Limb (tissue), 2 donors: ENCODE results near the gene GMDS.

ENCODE experiments used
- DNase-seq, 2 donors: peaks; one replicate each; pipeline ENCODE4 v3.0.0-alpha.2; 2016; ENCODE audit errors: extremely low spot score in 2 of 2

The GMDS gene

DNA sequence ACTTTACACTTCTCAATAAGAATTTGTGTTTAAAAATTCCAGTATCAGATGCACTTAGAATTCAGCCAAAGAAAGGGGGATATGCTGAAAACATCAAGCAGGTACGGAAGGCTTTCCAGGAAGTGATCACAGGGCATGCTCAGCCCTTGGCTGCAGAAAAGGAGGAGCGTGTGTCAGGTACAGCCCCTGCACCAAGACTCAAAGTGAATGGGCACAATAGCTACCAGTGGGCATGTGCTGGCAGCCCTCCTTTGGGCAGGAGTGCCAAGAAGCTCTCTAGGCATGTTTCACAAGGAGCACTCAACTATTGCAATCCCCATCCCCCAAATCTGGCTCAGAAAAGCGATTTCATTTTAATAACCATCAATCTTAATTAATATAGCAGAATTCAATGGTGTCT lies 298.8 kb downstream of the GMDS start:
- no peak for DNase-seq

DNA sequence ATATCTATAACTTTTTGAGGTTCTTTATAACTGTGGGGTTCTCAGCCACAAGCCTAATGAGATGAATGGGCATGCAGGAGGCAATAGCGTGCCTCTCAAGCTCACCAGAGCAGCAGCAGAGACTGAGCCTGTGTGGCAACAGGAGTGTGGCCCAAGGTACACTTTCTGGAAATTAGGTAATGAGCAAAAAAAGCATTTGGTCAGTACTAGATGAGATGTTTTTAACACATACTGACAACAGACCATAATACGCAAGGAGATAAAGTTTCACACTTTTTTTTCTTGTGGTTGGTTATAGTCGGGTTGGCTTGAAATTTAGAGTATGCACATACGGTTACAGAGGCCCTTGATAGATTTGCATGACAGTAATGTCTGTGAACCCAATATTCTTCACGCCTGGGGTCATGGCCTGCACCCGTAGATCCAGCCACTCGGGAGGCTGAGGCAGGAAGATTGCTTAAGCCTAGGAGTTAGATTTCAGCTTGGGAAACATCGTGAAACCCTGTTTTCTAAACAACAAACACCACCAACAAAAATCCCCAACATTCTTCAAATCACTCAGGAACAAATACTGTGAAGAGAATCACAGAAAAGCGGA lies 300.1 kb downstream of the GMDS start:
- DNase-seq, result no peak

DNA sequence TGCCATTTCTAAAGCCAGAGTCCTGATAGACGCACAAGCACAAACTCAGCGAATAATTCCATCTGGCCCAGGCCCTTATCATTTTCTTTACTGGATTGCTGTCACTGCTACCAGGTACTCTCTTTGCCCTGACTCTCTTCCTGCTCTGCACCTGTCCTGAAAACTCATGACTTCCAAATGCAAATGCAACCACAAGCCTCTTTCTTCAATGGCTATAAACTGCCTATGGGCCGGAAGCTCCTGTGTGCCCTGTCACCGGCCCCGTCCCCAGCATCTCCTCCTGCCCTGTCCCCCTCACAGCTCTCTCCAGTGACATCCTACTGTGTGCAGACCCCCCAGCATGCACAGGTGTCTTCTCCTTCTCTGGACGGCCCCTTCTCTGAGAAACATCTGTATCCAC lies 302.6 kb downstream of the GMDS start:
- no peak for DNase-seq

DNA sequence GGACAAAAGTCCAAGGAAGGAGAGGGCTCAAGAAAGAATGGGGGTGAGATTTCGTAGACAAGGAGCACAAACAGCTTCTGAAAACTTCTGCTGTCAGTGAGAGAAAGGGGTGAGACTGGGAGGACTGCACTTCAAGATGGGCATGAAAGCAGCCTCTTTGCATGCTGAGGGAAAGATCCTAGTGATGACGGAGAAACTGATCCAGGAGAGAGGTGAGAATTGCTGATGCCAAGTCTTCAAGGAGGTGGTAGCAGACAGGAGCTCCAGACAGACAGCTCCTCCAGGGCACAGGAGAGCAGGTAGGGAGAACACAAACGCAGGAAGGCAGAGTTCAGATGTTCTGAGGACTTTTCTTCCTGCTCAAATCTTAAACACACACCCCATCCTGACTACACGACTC lies 303.9 kb downstream of the GMDS start:
- no peak for DNase-seq

DNA sequence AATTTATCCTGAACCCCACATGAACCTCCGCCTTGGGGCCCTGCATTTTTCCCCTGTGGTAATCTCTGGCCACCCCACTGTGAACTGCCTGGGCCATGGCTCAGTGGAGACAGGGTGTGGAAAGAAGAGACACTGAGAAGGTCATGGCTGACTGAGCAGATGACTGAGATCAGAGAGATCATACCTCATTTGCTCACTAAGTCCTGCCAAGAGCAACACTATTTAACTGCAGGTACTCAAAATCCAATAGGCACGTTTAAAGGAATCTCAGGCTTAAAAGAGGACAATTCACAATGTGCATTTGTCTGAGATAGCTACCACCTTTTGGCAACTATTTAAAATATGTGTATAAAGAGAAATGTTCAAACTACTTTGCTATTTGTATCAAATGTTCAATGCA lies 305.0 kb downstream of the GMDS start:
- no peak for DNase-seq

DNA sequence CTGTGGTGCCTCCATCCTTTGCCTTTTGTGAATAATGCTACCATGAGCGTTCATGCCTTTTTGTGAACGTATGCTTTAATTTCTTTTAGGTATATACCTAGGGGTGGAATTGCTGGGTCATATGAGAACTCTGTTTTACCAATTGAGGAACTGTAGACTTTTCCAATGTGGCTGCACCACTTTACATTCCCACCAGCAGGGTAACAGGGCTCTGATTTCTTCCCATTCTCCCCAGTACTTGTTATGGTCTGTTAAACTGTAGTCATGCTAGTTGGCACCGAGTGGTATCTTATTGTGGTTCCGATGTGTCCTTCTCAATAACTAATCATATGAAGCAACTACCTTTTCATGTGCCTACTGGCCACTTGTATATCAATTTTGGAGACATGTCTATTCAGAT lies 312.1 kb downstream of the GMDS start:
- DNase-seq, result no peak

DNA sequence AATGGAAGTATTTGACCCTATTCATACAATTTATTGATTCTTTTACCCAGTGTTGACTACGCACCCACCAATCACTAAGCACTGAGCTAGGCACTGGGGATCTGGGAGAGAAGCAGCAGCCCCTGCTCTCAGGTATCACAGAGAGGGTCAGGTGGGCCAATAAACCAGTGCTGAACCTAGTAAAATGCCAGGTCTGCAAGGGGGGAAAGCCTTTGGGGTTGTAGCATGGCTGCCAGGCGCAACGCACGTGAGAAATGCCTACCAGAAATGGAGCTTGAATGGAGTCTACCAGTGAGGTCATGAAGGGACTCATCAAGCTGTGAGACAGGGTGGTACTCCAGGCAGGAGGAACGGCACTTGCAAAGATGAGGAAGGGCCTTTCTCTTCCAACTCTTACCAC lies 313.6 kb downstream of the GMDS start:
- no peak for DNase-seq

DNA sequence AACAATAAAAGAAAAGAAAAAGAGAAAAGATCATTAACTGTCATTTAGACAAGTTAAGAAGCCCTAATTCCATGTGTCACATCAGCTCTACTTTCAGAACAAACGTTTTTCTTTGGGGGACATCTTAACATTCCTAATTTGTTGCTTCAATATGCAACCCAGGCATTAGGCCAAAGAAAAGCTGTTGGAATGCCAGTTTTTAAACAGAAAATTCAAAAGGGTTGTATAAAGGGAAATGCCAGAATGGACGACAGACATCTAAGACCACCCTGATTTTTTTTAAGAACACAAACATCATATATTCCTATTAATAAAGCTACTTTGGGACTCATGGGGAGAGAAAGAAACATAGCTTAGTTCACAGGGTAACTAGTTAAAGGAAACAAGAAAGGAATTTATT lies 315.0 kb downstream of the GMDS start:
- peak in 1 of 2 donors; percentile 27 for DNase-seq

DNA sequence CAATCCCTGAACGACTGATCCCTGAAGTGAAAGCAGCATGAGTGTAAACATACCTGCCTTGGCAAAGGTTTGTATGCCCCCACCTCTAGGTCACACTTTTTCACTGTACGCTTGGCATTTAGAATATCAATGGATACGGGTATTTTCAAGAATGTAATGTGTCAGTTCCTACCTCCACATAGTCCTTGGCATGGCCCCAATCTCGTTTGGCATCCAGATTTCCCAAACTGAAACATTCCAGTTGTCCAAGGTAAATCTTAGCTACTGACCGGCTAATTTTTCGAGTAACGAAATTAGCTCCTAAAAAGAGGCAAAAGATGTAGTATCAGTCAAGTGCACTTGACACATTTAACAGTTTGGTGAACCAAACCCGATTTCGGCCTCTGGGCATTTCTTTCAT lies 315.5 kb downstream of the GMDS start:
- DNase-seq, result no peak

DNA sequence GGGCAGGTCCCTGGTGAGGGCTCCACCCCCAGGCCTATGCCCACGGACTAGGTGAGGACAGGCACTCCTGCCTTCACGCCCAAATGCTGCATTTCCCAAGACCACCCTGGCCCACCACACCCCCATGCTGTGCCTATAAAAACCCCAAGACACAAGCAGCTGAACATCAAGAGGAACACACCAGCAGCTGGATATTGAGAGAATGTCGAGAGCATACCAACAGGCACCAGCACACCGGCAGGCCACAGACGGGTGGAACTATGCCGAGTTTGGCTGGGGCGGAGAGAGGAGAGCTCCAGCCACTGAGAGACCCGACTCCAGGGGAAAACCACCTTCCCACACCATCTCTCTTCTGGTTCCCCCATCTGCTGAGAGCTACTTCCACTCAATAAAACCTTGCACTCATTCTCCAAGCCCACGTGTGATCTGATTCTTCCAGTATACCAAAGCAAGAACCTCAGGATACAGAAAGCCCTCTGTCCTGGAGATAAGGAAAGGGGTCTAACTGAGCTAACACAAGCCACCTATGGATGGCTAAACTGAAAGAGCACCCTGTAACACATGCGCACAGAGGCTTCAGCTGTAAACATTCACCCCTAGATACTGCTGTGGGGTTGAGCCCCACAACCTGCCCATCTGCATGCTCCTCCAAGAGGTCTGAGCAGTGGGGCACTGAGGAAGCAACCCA lies 319.5 kb downstream of the GMDS start:
- DNase-seq, result no peak

DNA sequence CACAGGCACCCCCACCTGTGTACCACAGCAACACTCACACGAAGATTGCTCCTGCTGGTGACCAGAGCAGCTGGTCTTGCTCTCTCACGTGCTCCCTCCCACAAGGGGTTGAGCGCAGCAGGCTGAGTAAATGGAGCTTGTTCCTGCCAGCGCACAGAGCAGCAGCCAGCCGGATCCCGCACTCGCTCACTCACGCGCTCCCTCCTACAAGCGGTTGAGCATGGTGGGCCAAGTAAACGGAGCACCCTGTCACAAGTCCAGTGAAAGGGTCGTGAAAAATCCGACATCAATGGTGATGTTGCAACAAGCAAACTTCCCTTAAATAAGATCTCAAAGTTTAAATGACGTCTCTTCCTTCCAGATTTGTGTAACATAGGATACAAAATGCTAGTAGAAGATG lies 322.0 kb downstream of the GMDS start:
- DNase-seq, result no peak

DNA sequence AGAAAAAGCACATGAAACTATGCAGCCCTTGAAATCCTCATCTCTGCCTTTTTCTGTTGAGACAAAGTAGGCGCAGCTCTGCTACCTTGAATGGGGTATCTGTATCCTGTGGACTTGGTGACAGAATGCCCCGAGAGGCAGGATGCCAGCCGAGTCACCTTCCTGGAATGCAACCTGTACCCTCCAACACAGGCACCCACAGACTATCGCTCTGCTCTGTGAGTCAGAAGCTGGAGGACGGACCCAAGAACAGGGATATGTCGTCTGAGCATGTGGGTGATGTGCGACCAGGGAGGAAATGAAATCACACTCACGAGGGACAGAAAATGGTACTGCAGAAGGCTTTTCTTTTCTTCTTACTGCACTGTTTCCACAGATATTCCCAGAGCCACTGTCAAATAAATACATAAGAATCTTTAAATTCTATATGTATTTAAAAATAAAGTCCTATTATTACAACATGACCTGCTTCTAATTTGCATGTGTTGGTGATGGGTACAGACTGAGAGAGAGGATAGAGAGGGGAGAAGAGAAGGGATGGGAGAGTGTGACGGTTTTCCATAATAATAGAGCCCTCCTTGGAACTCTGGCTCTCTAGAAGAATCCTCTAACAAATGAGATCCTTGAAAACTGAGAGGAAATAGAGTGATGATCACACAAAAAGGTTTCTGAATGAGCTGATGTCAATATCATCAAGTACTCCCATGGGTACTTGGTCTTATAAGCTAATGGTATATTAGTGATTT lies 327.6 kb downstream of the GMDS start:
- DNase-seq, result no peak

DNA sequence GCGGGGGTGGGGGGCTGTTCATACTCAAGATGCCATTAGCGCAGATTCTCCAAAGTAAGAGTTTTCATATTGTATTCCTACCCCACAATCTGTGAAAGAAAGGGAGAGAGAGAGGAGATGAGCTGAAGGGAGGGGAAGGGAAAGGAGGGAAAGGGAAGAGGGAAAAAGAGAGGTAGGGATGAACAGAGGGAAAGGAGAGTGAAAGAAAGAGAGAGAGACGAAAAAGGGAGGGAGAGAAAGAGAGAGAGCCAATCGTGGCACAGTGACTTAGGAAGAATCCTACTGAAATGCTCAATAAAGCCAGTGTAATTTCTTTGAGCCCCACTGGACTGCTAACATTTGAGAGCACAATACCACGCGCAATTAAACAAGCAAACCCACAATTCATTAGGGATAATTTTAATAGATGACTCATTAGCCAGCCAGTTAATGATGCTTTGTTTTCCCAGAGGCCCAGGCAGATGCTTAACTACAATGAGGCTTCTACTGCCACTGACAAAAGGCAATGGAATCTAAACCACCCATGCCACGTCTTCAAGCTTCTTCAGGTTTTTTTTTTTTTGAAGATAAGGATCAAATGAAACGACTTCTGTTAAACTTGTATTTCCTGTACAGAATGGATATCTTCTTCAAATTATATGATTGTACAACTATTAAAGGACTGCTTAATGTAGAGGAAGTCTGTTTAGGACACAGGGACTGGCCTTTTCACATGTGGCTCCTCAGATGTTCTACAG lies 328.9 kb downstream of the GMDS start:
- no peak for DNase-seq

DNA sequence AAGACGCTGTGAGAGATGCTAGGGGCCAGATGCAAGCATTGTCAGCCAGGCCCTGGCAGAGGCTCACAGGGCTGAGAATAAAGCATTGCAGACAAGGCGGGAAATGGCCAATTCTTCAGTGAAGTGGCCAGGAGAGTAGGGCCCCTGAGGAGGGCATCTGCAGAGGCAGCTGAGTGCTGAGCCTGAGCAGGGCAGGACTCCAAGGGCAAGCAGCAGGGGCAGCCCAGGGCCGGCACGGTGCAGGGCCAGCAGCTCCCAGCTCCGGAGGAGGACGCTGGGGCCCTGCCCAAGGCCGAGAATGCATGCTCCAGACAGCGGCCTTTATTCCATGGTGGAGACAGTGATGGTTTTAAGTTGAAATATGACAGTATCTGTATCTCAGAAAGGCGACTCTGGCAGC lies 330.2 kb downstream of the GMDS start:
- DNase-seq, result no peak

DNA sequence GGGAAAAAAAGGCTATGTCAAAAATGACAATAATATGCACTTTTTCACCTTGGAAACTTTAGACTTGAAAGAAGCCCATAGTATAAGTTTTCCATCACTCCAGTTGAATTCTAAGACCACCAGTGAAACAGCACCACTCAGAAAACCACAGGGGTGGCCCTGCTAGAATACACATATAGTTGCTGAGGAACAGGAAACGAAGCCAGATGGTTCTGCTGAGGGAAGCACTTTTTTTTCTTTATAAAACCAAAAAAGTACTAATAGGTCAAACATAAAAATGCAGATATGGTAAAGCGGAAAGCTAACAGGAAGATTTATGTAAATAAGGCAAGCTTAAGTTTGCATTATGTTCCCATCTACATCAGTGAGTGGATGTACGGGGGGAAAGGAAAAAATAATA lies 331.8 kb downstream of the GMDS start:
- DNase-seq, result peak in 1 of 2 donors; percentile 40

DNA sequence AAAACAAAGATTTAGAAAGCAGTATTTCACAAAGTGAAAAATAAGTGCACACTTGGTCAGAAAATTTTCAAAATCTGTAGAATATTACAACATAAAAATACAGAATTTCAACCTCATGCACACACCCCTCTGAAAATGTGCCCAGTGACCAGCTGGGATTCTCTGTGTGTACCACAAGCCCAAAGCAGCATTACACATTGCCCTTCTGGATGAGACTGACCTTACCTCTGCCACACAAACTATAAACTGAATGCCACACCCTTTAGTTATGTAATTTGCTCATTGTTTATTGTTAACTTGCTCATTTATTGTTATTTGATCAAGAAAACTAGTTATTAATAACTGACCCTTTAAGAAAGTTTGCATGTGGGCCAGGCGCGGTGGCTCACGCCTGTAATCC lies 332.7 kb downstream of the GMDS start:
- no peak for DNase-seq

DNA sequence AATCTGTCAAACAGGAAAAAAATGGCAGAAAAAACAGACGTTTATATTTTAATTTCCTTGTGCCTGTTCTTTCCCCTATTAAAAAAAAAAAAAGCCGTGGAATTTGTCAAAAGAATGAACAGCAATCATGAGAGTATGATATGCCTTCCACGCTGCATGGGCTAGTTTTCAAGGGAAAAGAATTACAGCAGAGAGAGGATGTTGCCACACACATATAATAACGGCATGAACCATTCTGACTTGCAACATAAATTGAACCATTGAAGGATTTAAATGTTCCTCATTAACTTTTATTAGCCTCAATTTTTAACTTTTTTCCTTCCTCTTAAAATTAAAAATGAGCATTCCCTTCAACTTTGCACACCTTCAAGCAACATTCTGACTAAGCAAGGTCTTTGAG lies 333.9 kb downstream of the GMDS start:
- DNase-seq, result no peak

DNA sequence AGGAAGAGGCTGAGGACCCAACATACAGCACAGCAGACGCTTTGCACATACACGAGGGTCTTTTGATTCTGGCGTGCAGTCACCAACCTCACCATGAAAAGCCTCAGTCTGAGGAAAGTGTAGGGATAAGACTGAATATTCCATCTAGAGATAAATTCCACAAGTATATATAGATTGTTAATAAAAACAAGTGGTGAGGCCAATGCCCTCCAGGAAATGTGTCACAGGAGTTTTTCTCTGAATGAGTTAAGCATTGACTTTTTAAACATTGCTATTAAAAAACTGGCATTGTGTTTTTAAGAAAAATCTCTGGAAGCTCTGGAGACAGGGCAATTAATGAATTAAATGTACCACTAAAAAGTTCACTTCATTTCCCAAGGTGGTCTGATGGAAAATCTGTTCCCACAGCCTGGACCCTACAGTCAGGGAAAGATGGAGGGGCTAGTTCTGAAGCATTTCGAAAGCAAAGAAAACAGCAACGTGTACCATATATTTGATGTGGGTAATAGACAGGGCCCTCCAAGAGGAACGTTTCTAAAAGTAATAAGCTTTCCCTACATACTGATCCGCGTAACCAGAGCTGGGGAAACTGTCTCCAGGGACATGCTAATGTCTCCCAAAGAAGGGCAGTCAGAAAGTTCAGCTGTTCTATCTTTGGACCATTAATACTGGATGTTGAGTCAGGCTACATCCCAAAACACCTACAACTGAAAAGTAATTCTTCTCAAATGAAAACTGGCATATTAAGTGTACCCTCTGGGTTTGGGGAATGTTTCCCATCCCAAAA lies 334.6 kb downstream of the GMDS start:
- DNase-seq, result no peak

DNA sequence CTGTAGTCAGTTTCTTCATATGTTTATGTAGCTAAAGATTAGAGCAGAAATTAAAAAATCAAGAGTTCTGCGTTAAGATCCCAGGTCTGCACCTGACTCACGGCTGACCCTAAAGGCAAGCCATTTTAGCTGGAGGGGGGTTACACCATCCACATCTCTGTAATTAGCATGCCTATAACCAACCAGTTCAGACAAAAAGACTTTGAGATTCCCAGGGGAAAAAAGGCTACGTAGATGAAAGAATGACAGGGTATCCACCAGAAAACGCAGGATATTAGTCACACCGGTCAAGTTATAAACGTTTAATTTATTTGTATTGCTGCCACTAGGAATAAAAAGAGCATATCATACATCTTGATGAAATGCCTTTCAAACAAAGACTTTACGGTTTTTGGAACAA lies 336.6 kb downstream of the GMDS start:
- DNase-seq, result no peak

DNA sequence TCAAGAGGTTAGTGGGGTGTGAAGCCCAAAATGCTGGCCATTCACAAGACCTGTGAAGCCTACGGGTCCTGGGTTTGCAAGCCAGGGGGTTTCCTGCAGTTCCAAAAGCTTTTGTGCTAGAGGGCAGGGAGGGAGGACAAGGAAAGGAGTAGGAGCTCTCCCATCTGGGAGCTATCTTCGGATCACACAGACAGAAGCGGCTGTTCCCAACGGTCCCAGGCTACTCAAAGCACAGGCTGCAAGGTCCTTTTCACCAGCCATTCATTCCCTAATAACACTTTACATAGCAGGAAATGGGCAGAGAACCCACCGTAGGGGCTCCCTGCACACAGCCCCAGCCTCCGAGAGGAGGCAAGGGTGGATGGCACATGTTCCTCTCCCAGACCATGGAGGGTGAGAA lies 338.8 kb downstream of the GMDS start:
- no peak for DNase-seq

DNA sequence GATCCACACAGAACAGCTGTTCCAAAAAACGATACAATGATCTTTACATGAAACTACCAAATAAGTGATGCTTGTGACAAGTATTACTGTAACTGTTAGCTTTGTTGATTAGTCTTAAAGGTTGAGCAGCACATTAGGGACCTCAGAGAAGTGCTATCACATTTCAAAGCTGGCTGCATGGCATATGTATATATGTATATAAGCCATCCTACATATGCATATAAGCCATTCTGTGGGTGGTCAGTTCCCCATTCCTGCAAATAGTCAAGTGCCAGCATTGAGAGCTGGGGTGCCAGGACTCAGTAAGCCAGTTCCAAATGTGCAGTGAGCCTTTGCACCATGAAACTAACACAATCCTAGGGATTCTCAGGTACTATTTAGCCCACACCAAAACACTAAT lies 339.4 kb downstream of the GMDS start:
- DNase-seq, result no peak

DNA sequence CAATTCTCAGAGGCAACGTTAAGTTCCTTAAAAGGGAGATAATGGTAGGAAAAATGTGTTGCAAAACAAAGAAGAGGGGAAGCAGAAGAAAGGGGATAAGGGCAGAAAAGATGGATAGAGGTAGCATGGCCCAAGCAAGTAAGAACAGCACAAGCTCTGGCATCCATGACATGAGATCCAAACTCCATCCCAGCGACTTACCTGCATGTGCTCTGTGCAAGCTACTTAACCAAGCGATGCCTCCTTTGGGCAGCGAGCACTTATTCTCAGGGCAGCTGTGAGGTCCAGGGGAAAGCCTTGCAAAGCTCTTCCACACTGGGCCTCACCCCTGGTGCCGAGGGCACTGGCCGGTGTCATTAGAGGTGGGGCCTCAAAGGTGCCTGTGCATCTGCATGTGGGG lies 340.5 kb downstream of the GMDS start:
- no peak for DNase-seq
